ENCODE data around the gene CHRD. TPM values are rescaled to one million over a fixed set of nuclear protein-coding genes. Genes with fewer than 3 reads are reported as not detected.

Gene CHRD
- total RNA-seq, 2 donors from 2014 or later: 7.0 to 13.4 TPM

DNA sequence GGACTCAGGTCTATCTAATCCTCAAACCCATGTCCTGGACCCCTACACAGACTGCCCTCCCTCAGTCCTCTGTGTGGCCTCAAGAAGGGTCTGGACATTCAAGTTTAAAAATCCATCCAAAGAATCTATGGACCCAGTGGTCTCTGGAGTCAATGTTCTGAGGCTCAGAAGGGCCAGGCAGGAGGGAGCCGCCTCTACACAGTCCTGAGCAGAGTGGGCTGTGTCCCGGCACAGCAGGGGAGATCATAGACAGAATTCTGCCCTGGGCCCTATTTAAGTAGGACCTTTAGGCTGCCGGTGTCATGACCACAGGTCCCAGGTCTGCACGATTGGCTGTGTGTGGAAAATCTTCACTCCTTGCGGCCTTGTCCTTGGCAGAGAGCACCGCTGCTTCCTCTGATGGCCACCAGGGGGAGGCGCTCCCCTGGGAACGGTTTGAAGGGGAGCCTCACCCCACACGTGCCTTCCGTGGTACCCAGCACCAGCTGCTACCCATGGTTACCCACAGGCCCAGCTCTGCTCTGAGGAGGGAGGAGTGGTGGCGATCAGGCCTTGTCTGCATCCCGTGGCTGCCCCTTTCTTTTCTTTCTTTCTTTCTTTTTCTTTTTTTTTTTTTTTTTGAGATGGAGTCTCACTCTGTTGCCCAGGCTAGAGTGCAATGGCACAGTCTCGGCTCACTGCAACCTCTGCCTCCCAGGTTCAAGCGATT lies 37.9 kb downstream of the CHRD start:
- Histone ChIP-seq H3K4me1 (no peaks in the 10 kb centered on the region), H3K4me3 (no peak overlapping the region), H3K36me3 (no peaks in the 10 kb centered on the region), H3K9me3 (peaks cover 0 to 3% of the 10 kb centered on the region in 2 donors), H3K27ac (no peak overlapping the region), H3K27me3 (no peaks in the 10 kb centered on the region)
- TF ChIP-seq, protein P1, sequence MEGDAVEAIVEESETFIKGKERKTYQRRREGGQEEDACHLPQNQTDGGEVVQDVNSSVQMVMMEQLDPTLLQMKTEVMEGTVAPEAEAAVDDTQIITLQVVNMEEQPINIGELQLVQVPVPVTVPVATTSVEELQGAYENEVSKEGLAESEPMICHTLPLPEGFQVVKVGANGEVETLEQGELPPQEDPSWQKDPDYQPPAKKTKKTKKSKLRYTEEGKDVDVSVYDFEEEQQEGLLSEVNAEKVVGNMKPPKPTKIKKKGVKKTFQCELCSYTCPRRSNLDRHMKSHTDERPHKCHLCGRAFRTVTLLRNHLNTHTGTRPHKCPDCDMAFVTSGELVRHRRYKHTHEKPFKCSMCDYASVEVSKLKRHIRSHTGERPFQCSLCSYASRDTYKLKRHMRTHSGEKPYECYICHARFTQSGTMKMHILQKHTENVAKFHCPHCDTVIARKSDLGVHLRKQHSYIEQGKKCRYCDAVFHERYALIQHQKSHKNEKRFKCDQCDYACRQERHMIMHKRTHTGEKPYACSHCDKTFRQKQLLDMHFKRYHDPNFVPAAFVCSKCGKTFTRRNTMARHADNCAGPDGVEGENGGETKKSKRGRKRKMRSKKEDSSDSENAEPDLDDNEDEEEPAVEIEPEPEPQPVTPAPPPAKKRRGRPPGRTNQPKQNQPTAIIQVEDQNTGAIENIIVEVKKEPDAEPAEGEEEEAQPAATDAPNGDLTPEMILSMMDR (IDR thresholded peaks at IDR 0.05): peak; percentile 70 to 82
- no peak for DNase-seq (ENCODE audit: low spot score)

DNA sequence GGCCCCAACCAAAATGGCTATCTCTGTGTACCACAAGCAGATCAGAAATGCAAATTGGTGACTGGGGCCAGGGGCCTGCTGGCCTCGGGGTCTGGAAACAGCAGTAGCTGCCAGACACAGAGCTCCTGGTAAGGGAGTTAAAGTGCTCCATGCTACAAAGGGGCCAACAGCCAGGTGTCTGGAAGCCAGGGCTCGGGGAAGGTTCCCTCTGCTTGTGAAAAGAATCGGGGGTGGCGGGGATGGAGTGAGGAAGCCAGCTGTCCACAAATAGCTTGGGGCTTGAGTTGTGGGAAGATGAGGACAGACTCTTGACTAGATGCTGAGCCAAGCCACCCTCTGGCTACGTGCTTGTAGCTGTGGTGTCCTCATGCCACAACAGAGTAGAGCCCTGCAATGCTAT lies 39.3 kb downstream of the CHRD start:
- TF ChIP-seq, protein P1 (IDR thresholded peaks at IDR 0.05): no peak
- Histone ChIP-seq H3K27me3 (no peaks in the 10 kb centered on the region), H3K4me1 (no peaks in the 10 kb centered on the region), H3K4me3 (no peak overlapping the region), H3K27ac (no peak overlapping the region), H3K9me3 (peaks cover 0 to 3% of the 10 kb centered on the region in 2 donors), H3K36me3 (no peaks in the 10 kb centered on the region)
- no peak for DNase-seq (ENCODE audit: low spot score)

DNA sequence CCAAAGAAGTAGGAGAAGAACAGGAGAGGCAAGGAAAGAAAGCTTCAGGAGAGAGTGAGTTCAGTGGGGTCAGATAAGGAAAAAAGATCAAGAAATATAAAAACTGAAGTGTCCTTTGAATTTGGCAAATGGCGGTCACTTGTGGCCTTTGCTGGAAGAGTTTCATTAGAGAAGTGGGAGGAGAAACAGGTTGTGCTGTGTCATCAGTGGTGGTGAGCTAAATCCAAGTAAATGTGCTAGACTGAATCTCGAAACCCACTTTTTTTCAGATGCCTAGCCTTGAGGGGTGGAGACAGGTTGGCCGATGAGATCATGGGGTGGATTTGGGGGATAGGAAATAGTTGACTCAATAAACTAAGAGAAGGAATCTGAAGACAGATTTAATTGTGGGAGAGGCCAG lies 43.7 kb downstream of the CHRD start:
- H3K4me1 ChIP-seq: no peaks in the 10 kb centered on the region
- H3K9me3 ChIP-seq: peaks cover 0 to 3% of the 10 kb centered on the region in 2 donors
- no peak for DNase-seq (ENCODE audit: low spot score)
- no peaks in the 10 kb centered on the region for H3K27me3 ChIP-seq
- TF ChIP-seq, protein P1 (IDR thresholded peaks at IDR 0.05): no peak
- H3K27ac ChIP-seq: no peak overlapping the region
- H3K4me3 ChIP-seq: no peak overlapping the region
- H3K36me3 ChIP-seq: no peaks in the 10 kb centered on the region

DNA sequence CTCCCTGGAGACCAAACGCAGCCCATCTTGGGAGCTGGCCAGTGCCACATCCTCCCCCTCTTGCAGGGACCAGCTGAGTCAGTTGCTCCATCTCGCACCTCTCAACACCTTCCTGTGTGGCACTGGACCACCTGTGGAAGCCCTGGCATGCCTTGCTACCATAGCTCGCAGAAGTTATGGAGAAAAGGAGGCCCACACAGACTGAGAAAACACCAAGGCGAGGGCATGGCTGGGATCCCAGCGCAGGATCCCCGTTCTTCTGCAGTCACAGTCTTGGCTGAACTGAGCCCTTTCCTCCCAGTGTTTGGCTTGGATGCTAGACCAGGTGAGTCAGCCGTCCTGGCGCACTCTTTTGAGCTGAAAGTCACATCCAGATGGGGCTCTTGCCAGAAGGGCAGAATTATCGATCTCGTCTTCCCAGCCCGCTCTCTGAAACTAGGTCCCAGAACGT lies 46.9 kb downstream of the CHRD start:
- Histone ChIP-seq H3K9me3 (peaks cover 0 to 3% of the 10 kb centered on the region in 2 donors), H3K36me3 (no peaks in the 10 kb centered on the region), H3K27ac (no peak overlapping the region), H3K27me3 (no peaks in the 10 kb centered on the region), H3K4me3 (no peak overlapping the region), H3K4me1 (no peaks in the 10 kb centered on the region)
- TF ChIP-seq, protein P1 (IDR thresholded peaks at IDR 0.05): no peak
- DNase-seq (ENCODE audit: low spot score): no peak

DNA sequence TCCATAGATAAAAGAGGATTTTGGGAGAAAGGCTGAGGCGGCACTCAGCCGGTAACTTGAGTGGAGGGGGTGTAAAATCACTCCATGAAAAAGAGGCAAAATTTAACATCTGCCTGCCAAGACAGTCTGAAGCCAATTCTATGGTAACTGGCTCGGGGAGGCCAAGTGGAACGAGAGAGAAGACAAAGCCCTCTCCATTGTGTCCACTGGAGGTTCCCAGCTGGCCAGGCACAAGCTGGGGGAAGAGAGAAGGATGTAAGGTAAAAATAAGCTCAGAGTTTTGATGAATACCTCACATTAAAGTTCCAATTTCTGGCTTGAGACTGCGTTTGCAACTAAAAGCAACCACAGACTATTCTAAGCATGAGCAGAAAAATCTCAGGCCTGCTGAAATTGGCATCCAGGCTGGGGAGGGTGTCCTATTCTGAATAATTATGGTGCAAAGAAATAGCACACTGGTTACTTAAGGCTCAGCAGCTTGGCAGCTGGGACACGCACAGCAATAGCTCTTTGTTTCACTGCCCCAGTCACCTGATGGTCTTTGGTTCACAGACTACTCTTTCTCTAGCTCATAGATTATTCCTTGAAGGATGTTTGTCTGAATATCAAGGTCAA lies 48.8 kb downstream of the CHRD start:
- TF ChIP-seq, protein P1 (IDR thresholded peaks at IDR 0.05): no peak
- H3K36me3 ChIP-seq: no peaks in the 10 kb centered on the region
- no peaks in the 10 kb centered on the region for H3K4me1 ChIP-seq
- no peak for DNase-seq (ENCODE audit: low spot score)
- no peaks in the 10 kb centered on the region for H3K9me3 ChIP-seq
- H3K27me3 ChIP-seq: no peaks in the 10 kb centered on the region
- no peak overlapping the region for H3K27ac ChIP-seq
- no peak overlapping the region for H3K4me3 ChIP-seq
